ENCODE measurements around the gene PLA2G3.

DNA sequence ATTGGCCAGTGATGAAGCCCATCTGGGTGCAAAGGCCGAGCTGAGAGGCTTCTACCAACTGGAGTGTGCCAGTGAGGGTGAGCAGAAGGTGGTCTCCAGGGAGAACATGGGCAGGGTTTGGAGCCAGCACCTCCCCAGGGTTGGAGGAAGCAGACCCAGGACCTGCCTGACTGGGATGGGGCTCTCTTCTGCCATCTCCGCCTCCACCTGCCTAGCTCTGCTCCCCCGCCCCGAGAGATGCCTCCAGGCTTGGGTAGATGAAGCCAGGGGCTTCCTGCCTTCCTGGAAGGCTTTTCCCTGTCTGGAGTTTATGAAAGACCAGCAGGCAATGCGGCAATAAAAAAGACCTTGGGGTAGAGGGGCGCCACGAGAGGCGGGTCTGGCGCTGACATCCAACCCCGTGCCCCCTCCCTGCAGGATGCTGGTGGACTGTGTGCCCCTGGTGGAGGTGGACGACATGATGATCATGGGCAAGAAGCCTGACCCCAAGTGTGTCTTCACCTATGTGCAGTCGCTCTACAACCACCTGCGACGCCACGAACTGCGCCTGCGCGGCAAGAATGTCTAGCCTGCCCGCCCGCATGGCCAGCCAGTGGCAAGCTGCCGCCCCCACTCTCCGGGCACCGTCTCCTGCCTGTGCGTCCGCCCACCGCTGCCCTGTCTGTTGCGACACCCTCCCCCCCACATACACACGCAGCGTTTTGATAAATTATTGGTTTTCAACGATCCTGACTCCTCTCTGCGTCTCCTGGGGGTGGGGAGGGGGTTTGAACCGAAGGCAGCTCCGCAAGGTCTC is 36.2 kb downstream of the PLA2G3 start:
- TF ChIP-seq CTCF (conservative IDR thresholded peaks at IDR 0.05 in 1 of 2, IDR thresholded peaks at IDR 0.05 in 1 of 2; ENCODE audit: extremely low read depth in 1 of 2, insufficient read depth in 1 of 2, low read depth in 1 of 2, low read length in 2 of 2), result no peak
- no peak for TF ChIP-seq EZH2 (IDR thresholded peaks at IDR 0.05; ENCODE audit: borderline replicate concordance, low read length)

Measured in mammary epithelial cell (primary cell).